ENCODE data around the gene ATP6V0C.

The ATP6V0C gene

DNA sequence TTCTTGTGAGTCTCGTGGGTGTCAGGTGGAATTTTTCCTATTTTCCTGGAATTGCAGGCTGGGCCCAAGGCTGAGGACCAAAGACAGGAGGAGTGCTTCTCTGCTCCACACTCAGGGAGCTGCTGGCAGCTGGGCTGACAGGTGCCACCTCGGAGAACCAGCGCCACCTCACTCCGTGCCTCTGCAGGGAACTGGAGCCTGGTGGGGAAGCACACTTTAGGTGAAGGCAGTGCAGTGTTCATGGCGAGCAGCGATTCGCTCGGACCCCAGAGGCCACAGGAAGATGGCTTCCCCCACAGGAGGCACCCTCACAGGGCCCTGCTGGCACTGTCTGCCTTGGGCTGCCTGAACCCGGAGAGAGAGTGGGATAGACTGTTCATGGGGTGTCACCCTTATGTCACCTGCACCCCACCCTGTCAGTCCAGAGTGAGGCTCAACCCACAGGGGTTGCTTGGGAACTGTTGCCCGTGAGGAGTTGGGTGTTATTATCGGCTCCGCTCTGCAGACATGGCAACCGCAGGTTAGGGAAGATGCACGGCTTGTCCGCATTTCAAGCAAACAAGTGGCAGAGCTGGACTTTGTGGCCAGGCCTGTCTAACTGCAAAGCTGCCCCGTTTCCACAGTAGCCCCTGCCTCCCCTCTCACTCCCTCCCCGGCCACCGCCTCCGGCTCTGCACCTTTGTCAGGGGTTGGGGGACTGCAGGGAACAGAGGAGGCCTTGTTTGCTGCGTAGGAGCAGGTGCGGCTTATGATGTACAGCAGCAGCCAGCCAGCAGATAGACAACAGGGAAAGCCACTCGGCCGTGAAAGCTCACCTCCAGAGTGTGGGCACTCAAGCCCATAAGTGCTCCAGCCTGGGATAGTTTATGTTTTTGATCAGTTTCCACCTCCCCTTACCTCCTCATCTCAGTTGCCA, 23.3 kb upstream of the ATP6V0C start:
- no peak for DNase-seq (ENCODE audit: low spot score)

GRCh38 chr16:2492292-2492691, 21.5 kb upstream of the ATP6V0C start:
- FAIRE-seq = no peak

More for the DNA sequence above, 23.3 kb upstream of the ATP6V0C start:
- FAIRE-seq = no peak

GRCh38 chr16:2493605-2494004, 20.1 kb upstream of the ATP6V0C start:
- no peak for DNase-seq (ENCODE audit: low spot score)
- no peak for FAIRE-seq

More at GRCh38 chr16:2492292-2492691, 21.5 kb upstream of the ATP6V0C start:
- DNase-seq (ENCODE audit: low spot score) = no peak

- no peak for FAIRE-seq
- DNase-seq (ENCODE audit: low spot score) = no peak
Measured at GRCh38 chr16:2494616-2495015, 19.1 kb upstream of the ATP6V0C start.

DNA sequence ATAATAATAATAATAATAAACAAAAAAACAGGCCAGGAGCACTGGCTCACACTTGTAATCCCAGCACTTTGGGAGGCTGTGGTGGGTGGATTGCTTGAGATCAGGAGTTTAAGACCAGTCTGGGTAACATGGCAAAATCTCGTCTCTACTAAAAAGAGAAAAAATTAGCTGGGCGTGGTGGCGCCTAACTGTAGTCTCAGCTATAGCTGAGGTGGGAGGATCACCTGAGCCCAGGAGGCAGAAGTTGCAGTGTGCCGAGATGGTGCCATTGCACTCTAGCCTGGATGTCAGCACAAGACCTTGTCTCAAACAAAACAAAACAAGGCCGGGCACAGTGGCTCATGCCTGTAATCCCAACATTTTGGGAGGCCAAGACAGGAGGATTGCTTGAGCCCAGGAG, 18.7 kb upstream of the ATP6V0C start:
- DNase-seq (ENCODE audit: low spot score) (no peak), FAIRE-seq (no peak)

DNA sequence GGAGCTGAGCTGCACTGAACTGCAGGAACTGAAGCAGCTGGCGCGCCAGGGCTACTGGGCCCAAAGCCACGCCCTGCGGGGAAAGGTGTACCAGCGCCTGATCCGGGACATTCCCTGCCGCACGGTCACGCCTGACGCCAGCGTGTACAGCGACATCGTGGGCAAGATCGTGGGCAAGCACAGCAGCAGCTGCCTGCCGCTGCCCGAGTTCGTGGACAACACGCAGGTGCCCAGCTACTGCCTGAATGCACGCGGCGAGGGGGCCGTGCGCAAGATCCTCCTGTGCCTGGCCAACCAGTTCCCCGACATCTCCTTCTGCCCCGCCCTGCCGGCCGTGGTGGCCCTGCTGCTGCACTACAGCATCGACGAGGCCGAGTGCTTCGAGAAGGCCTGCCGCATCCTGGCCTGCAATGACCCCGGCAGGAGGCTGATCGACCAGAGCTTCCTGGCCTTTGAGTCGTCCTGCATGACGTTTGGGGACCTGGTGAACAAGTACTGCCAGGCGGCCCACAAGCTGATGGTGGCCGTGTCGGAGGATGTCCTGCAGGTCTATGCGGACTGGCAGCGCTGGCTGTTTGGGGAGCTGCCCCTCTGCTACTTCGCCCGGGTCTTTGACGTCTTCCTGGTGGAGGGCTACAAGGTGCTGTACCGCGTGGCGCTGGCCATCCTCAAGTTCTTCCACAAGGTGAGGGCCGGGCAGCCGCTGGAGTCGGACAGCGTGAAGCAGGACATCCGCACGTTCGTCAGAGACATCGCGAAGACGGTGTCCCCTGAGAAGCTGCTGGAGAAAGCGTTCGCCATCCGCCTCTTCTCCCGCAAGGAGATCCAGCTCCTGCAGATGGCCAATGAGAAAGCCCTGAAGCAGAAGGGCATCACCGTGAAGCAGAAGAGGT, 17.3 kb upstream of the ATP6V0C start:
- no peak for FAIRE-seq

DNA sequence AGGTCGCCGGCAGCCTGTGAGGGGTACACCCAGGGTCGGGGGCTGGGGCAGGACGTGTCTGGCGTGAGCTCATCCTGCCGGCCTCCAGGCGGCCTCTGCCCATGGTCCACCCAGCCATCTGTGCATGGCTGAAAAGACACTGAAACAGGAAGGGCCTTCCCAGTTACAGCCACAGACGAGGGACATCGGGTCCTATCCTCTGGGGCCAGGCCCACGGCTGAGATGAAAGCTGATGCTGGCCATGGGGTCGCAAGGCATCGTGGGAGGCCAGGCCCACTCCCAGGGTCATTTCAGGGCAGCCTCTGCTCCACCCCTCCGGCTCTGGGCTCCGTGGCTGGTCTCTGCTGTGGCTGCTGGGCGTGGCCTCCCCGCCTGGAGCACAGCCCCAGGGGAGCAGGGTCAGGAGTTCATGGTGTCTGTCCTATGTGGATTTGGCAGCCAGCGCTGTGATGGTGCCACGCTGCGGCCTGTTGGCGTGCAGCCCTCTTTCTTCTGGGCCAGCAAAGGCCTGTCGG, 16.6 kb upstream of the ATP6V0C start:
- no peak for DNase-seq (ENCODE audit: low spot score)

More for the DNA sequence above, 17.3 kb upstream of the ATP6V0C start:
- DNase-seq (ENCODE audit: low spot score) = no peak

DNA sequence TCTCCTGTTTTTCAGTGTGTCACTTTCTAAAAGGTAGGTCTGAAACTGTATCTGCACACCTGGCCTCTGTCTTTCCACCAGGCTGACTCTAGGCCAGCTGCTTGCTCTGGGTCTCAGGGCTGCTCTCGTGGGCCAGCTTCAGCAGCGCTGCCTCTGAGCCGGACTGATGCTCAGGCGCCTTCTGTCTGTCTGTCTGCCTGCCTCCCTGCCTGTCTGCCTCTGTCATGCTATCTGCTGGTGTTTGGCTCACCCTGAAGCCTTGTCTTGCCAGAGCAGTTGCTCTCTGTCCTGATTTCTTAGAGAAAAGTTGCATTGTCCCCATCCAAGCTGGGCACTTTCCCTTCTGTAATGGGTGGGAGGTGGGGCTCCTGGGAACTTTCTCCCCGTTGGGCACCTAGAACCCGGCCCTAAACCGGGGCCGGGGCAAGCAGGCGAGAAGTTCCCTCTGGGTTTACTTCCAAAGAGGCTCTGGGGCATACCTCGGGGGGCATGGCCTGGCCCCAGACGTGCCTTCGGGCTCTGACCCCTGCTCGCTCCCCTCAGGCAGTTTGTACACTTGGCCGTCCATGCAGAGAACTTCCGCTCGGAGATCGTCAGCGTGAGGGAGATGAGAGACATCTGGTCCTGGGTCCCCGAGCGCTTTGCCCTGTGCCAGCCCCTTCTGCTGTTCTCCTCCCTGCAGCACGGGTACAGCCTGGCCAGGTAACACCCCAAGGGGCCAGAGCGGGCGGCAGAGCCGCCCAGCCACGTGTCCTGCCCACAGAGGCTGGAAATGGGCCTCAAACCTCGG, 15.9 kb upstream of the ATP6V0C start:
- DNase-seq (ENCODE audit: low spot score) (no peak), FAIRE-seq (no peak)

More for the DNA sequence above, 16.6 kb upstream of the ATP6V0C start:
- no peak for FAIRE-seq

DNA sequence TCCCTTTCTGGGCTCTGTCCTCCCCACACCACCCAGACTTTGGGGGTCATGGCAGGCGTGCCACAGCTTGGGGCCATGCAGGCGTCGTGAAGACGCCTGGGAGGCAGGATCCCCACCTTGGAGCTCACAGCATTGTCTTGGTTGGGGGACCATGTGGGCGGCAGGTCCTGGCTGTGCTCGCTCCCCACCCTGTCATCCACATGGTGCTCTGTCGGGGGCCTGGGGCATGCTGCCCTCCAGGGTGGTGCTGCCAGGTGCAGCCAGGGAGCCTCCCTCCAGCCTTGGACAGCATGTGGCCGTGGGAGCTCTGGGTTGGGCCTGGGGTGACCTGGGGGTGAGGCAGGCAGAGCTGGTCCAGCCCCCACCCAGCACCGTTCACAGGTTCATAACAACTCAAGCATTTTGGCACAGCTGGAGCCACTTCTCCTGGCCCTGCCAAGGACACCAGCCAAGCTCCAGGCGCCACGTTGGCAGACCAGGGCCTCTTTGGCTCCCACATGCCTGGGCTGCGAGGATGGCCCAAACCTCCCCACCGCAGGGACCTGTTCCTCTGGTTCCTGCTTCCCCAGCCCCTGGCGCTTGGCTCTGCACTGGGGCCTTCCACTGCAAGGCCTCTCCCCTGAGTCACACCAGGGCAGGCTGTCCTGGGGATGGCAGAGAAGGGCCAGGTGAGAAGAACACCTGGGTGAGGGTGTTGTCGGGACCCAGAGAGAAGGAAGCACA, 15.1 kb upstream of the ATP6V0C start:
- FAIRE-seq = no peak
- DNase-seq (ENCODE audit: low spot score) = no peak

DNA sequence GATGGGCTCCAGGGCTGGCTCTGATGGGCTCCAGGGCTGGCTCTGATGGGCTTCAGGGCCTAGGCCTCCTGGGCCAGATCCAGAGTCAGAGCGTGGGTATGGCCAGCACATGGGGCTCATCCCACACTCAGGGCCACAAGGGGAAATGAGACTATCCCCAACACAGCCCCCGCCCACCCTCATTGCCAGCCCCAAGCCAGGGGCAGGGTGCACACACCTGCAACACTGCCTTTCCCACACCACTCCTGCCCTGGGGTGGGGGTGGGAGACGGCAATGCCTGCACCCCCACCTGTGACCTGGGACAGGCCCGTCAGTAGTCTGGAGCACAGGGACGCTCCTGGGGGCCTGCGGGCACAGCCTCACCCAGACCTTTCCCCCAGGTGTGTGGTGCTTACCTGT, 14.3 kb upstream of the ATP6V0C start:
- no peak for DNase-seq (ENCODE audit: low spot score)
- no peak for FAIRE-seq

DNA sequence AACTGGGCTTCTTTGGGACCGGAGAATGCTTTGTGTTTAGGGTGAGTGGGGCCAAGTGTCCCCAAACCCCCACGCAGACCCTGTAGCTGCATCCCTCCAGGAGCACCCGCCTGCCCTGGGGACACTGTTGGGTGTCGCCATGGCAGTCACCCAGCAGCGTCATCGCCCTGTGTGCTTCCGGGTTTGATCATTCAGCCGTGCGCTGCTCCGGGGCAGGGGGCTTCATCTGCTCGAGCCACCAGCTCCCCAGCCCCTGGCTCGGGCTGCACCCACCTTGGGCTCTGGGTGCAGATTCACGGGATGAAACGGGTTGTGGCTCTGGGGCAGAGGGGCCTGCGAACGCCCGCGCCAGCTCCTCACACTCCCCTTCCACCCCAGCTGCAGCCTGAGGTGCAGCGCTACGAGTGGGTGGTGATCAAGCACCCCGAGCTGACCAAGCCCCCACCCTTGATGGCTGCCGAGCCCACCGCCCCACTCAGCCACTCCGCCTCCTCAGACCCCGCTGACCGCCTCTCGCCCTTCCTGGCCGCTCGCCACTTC, 13.8 kb upstream of the ATP6V0C start:
- no peak for FAIRE-seq
- no peak for DNase-seq (ENCODE audit: low spot score)

GRCh38 chr16:2500430-2500917, 13.3 kb upstream of the ATP6V0C start:
- FAIRE-seq (no peak), DNase-seq (ENCODE audit: low spot score) (no peak)

- FAIRE-seq (peak; percentile 91), DNase-seq (ENCODE audit: low spot score) (peak; percentile 82)
Measured at GRCh38 chr16:2500918-2501750, 12.6 kb upstream of the ATP6V0C start.

- DNase-seq (ENCODE audit: low spot score) = no peak
- no peak for FAIRE-seq
Measured at GRCh38 chr16:2501946-2502895, 11.5 kb upstream of the ATP6V0C start.

GRCh38 chr16:2505695-2506094, 8.1 kb upstream of the ATP6V0C start:
- FAIRE-seq (no peak), DNase-seq (ENCODE audit: low spot score) (no peak)

GRCh38 chr16:2507052-2507659, 6.6 kb upstream of the ATP6V0C start:
- no peak for FAIRE-seq
- no peak for DNase-seq (ENCODE audit: low spot score)

DNA sequence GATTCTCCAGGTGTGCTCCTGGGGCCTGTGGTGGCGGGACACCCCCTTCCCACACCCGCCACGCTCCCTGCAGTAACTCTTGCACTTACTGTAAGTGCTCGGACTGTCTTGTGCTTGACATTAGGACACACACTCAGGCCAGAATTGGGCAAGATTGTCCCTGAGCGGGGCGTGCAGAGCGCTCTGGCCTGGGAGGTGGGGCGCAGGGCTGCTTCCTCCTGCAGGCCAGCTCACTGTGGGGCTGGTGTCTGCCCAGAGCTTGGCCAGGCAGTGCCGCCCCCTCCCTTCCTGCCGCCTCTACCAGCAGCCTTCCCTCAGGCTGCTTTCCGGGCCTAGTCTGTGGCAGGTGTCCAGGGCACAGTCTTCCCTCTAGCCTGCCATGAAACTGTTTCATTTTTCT, 6.1 kb upstream of the ATP6V0C start:
- DNase-seq (ENCODE audit: low spot score) = no peak
- no peak for FAIRE-seq
